Hematopoietic multipotent progenitor cell treated with erythropoietin and hydrocortisone succinate and interleukin-3 and kit ligand, for 15 days (in vitro differentiated cells): ENCODE data around the gene WDR6.

Experiments used
- DNase-seq: peaks from one replicate; pipeline ENCODE4 v3.0.0-alpha.2; 2015; ENCODE audit warnings: low spot score

The WDR6 gene

DNA sequence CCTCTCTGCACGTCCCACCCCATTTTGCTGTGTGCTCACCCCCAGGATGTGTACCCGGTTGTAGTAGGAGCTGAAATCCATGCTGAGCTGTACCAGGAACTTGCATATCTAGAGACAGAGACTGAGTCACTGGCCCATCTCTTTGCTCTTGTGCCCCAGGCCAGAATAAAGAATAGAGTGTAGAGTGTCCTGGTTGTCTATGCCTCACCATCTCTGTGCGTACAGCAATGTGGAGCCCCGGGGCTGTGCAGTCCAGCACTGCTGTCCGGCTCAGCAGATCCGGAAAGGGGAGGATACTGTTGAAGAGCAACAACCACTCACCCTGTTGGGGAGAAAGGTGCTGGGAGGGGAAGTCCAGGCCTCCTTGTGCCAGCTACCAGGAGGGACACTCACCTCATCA, 8.6 kb downstream of the WDR6 start:
- no peak for DNase-seq

DNA sequence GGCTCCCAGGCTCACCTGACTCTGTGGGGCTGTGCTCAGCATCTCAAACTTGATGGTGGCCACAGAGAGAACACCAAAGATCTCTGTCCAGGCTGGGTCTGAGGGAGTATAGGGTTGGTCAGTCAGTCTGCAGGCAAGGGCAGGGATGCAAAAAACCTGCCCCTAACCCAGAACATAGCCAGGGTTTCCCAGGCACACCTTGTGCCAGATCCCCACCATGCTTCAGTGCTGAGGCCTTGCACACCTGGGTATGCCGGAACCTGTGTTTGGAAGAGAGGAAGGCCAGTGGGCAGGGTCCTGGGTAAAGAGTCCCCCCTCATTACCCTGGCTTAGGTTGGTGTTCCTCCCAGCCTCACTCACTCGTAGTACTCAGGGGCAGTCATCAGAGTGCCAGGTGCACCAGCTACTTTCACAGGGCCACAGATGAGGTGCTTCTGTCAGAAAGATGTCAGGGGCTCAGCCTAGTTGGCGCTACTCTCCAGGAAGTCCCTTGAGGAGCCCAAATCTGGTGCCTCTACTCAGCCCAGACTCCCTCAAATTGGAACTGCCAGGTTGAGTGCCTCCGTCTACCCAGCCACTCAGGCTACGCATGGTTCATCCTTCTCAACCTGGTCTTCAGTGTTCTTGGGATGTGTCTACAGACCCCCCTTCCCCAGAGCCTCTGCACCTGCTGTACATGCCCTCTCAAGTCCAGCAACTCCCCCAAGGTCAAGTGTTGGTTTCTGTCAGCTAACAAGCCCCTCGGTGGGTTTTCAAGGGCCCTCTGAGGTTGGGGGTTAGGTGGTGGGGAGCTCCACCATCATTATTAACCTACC, 9.4 kb downstream of the WDR6 start:
- DNase-seq, result no peak

GRCh38 chr3:49017229-49017970, 10.2 kb downstream of the WDR6 start:
- DNase-seq, result no peak

- DNase-seq, result peak; percentile 61
Observed at GRCh38 chr3:49017971-49018706, 10.9 kb downstream of the WDR6 start, which contains the start of gene DALRD3. Gene DALRD3 (minus strand): TSS chr3:49018580. CDS start chr3:49018564, 16 bp downstream.

DNA sequence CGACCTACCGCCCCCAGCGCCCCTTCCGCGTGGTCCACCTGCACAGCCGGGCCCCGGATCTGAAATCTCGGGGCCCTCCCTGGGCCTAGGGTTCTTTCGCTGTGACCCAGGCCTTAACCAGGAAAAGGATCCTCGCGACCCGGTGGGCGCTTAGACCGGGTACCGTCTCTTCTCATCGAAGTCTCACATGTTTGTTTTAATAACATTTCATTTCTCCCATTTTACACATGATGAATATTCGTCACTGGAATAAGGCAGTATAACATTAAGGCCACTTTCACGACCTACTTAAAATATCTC, 11.5 kb downstream of the WDR6 start:
- DNase-seq, result no peak

DNA sequence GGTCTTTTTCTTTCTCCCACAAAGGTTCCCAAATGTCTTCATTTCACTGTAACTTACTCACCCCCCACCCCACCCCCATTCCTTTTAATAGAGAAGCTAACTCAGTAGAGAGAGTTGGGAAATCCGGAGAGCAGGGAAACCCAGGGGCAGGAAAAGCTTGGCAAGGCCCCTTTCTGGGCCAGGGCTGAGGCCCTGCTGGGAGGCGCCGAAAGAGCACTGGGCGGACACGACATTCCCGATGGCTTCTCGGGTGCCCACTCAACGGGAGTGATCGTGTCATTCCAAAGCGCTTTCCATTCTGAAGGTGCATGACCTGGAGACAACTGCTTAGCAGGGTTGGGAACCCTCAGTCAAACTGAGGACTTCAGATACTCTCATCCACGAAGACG, 12.7 kb downstream of the WDR6 start:
- no peak for DNase-seq

- DNase-seq, result no peak
Observed at GRCh38 chr3:49020330-49021212, 13.4 kb downstream of the WDR6 start.

DNA sequence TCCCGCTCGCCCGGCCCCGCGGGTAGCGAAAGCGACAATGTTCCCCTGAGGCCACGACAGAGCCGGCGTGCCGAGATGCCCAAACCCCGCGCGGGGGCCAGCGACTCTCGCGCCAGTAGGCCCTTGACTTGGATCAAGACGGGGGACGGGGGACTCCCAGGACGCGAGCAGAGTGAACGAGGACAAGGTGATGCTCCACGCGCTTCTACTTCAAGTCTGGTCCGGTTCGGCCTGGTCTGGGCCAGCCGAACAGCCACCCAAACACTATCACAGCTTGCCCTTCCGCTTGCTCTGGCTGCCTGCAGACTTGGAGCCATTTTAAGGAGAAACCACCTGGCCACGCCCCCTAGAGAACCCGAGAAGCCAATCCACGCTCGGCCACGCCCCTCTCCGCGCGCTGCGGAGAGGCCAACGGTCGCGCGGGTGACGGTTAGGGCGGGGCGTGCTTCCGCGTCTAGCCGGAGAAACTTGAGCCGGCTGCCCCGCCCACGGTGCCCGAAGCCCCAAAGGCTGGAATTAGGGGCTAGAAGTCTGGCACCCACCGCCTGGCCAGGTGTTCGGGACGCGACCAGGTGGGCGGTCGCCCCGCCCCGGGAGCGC, 14.1 kb downstream of the WDR6 start:
- DNase-seq, result peak; percentile 100

DNA sequence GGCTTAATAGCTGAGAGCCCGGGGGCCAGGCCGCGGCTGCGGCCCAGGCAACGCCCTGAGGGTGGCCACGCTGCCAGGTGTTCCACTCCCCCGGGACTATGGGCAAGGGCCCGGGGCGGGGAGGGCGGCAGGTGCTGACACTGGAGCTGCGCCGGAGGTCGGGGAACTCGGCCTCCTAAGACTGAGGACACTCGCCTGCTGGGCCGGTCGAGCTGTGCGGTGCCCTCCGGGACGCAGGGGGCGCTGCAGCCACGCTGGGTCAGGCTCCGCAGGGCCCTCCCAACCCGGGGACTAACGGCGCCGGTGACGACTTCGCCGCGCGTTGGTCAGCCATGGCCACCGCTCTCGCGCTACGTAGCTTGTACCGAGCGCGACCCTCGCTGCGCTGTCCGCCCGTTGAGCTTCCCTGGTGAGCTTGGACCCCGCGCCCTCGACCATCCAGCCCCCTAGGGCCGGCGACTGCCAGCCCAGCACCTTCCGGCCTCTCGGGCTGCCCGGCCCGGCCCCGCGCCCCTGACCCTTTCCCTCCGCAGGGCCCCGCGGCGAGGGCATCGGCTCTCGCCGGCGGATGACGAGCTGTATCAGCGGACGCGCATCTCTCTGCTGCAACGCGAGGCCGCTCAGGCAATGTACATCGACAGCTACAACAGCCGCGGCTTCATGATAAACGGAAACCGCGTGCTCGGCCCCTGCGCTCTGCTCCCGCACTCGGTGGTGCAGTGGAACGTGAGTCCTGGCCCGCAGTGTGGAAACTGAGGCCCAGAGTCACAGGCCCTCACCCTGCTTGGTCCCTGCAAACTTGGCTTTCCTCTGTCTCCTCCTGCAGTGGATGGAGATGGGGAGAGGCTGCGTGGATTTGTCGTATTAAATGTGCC, 14.9 kb downstream of the WDR6 start, which contains the start of gene NDUFAF3:
NDUFAF3 (plus strand) TSS at position 309 of the 875 bp plus-strand sequence; CDS start at position 333, 24 bp downstream.
- peak; percentile 91 for DNase-seq

- DNase-seq, result no peak
Observed at GRCh38 chr3:49022688-49023171, 15.5 kb downstream of the WDR6 start.

- DNase-seq, result no peak
Observed at GRCh38 chr3:49023775-49024174, 16.6 kb downstream of the WDR6 start.

GRCh38 chr3:49024449-49024848, 17.3 kb downstream of the WDR6 start:
- no peak for DNase-seq

DNA sequence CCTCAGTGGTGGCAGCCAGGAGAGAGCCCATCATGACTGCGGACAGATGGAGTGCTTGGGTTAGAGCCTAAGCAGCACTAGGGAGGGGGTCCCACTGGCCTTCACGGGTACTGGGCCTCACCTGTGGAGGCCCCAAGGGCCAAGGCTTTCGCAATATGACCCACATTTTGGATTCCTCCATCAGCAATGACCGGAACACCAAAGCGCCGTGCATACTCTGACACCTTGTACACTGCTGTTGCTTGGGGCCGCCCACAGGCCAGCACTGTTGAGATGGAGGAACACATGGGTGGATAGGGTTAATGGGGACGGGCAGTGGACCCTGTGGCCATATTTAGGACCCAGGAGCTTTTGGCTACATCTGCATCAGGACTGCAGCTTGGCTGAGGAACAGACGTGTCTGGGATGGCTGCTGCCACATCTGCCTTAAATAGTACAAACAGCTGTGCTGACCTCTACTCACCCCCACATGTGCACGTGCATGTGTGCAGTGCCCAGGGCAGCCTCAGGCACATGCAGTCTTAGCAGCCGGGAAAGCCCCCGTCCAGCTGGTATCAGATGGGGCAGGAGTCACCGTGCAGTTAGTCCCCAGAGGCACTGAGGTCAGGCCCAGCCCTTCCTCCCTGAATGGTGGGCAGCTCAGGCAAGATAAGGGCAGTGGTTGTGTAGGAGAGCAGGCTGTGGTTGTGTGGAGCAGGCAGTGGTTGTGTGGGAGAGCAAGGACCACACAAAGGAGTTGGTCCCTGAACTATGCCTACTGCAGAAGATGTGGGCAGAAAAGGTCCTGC, 18.0 kb downstream of the WDR6 start:
- no peak for DNase-seq

DNA sequence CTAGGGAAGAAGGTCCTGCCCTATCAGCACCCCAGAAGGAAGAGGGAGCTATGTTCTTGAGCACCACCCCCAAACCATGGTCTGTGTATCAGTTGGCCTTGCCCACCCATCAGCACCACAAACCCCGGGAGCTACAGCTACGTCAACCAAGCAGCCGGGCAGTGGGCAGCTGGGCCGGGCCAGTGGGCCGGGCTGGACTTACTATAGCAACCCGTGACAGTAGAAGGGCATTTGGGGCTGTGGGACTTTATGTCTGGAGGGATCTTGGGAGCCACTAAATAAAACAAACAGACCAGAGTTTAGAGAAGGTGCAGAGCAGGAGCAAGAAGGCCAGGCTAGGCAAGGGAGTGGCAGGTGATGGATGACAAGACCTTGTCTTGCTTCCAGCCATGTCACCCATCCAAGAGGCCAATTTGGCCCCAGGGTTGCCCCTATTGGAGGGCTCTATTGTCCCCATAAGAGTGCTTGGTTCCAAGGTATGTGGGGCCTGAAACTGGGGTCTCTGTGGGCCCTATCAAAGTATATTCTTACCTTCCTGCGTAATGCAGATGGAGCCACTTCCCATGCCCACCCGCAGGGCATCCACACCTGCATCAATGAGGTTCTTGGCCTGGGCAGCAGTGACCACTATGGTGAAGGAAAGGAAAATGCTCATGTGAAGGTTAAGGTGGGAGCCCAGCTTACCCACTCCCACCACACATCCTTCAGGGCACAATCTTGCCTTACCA, 18.8 kb downstream of the WDR6 start:
- DNase-seq, result no peak

DNA sequence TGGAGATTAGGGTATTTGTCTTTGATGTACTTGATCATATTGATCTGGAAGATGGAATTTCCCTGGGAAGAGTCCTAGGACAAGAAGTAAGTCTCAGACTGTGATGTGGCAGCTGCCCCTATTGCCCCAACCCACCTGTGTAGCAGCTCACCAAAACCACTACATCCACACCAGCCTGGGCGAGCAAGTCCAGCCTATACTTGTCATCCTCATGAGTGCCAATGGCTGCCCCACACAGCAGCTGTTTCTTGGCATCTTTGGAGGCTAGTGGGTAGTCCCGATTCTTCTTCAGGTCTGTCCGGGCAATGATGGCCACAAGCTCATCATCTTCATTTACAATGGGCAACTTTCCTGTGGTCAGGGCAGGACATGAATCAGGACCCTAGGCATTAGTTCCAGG, 19.3 kb downstream of the WDR6 start:
- no peak for DNase-seq

DNA sequence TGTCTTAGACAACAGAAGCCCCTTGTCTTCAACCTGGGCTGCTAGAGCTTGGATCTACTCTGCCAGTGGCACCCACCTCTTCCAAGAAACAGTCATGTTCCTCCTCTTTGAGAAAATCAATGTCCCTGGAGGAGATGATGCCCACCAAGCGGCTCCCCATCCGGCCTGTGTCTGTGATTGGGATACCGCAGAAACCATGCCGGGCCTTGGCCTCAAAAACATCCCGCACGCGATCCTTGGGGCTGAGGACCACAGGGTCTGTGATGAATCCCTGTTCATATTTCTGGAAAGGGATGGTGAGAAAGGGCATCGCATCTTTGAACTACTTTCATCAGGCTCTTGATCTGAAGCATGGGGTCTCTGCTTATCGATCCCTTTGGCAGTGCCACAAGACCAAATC, 20.4 kb downstream of the WDR6 start:
- DNase-seq, result no peak

- no peak for DNase-seq
Observed at GRCh38 chr3:49028298-49028672, 21.1 kb downstream of the WDR6 start.

- DNase-seq, result peak; percentile 97
Observed at GRCh38 chr3:49028673-49029562, 21.7 kb downstream of the WDR6 start, which contains the start of gene IMPDH2. Gene IMPDH2 (minus strand): TSS chr3:49029398. CDS start chr3:49029350, 48 bp downstream.
